Right renal cortex interstitium (tissue), 3 donors: Measurements from ENCODE around the gene KCNN3. TPM values are rescaled to one million over a fixed set of nuclear protein-coding genes. Genes with fewer than 3 reads are reported as not detected.

ENCODE experiments used
- DNase-seq, 3 donors: peaks; one replicate each; pipeline ENCODE4 v3.0.0-alpha.2; 2013; ENCODE audit warnings: low read depth in 3 of 3, low spot score in 2 of 3
- polyA plus RNA-seq, 3 donors: library from polyadenylated mRNA; unstranded; fragments of 120-200 nt; gene quantifications; one replicate each; pipeline ENCODE4 v1.2.1, GENCODE V29; 2013; ENCODE audit not compliant: insufficient read length in 3 of 3

The KCNN3 gene
- polyA plus RNA-seq, 3 donors: 2.0 to 2.8 (median 2.4) TPM

DNA sequence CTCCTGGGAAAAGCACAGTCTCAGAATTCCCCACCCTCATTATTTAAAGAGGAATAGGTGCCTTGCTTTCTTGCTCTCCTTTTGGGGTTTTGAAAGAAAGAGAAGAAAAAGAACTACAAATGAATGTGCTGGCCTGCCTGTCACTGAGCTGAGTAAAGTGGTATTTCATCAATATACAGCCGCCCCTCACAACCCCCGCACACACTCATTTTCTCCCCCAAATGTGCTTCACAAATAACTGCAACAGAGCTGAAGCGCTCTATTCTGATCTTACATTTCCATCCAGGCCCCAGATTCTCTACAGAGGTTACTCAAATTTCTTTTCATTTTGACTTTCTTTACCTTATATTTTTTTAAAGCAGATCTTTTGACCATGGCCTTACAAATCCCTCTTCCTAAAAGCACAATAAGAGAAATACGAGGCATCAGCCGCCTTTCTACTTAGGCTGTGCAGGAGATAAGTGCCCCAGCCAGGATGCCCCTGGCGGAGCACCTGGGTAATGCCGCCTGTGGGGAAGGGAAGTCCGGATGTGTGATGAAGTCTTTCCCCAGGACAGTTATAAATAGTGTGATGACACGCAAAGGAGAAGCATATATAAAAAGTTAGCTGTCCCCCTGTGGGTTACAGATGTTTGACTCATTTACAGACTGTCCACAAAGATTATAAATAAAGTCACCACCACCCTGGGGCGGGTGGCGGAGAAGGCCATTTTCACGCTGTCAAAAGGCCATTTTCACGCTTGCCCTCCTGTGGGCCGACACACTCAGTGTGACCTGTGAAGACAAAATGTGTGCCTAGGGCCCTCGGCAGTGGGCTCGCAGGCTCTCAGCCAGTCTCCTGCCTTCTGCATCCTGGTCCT lies 6.5 kb downstream of the KCNN3 start:
- no peak for DNase-seq

DNA sequence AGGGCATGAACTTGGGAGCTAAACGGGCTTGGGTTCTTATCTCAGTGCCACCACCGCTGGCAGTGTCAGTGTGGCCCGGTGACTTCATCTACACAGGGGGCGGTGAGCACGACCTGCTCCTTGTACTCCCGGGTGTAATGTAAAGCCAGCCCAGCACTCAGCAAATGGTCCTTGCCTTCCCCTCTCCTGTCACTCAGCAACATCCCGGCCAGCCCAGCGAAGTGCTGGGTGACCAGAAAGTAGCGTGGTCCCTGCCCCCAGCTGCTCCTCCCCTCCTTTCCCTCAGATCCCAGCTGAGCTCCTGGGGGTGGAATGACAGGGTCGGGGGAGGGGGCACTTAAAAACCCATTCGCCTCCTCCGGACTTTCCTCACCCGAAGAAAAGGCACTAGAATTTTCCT lies 7.2 kb downstream of the KCNN3 start:
- no peak for DNase-seq

- no peak for DNase-seq
Measured at GRCh38 chr1:154861607-154862094, 8.4 kb downstream of the KCNN3 start.

DNA sequence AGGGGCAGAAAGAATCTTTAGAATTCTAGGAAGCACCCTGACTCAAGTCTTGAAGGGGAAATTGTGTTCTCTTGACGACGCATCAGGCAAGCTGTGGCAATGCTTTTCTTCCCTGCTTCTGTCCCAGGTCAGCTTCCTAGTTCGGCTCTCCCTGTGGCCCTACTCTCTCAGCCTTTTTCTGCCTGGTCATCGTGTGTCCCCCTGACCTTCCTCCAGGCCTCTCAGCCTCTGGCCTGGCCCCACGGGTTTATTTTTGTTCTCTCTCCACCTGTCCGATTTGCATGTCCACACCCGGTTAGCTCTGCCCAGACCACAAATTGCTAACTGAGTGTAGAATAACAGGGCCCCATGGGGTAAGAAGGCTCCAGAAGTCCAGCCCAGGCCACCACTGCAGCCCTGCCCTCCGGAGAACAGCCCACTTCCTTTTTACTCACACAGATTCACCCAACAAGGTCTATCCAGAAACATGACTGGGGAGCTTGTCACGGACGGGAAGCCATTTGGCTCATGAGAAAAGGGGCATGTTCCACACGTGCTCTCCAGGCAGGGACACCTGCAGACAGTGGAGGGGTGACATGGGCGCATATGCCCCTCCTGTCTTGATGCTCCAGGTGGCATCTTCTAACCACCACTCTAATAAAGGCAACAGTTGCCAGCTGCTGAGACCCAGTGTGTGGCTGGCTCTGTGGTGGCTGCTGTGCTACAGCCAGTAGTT lies 9.8 kb downstream of the KCNN3 start:
- no peak for DNase-seq

DNA sequence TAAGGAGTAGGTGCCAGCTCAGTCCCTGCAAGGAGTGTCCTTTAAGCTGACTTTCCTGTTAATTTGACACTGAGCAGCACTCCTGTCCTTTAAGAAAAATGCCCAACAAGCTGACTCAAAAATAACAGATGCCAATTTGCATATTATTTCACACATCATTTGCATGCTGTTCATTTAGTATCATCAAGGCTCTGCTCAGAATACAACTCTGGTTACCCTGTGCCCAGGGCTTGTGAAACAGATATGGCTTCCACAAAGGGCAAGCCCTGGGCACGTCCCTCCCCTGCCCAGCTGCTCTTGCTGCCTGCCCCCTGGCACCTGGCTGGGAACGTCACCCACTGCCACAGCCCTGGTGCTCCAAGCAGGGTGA lies 10.3 kb downstream of the KCNN3 start:
- no peak for DNase-seq

- no peak for DNase-seq
Measured at GRCh38 chr1:154859151-154859785, 10.8 kb downstream of the KCNN3 start.

DNA sequence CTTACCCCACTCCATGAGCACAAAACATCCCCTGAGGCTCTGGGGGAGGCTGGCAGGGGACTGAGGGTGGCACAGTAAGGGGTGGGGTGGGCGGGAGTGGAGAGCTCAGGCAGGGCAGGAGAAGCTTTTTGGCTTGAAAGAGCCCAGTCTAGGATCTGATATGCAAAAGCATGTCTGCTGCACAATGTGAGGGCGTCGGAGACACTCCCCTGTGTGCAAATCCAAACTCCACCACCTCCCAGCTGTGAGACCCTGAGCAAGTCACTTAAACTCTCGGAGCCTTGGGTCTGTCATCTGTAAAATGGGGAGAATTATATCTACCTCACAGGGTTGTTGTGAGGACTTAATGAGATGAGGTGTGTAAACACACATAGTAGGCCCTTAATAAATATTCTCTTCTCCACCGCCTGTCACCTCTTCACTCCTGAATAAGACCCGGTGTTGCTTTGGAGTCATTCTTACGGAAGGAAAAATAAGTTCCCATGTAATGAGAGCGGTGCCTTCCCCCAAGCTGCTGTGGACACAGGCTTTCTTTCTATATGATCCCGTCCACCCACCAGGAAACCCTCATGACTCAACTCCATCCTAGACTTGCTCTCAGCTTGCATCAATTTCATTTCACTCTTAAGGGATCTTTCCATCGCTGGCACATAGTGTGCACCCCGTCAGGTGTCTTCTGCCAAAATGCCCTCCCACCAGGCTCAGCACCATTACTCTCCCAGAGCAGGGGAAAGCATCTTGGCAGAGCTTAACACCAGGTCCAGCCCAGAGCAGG lies 12.5 kb downstream of the KCNN3 start:
- no peak for DNase-seq

- DNase-seq: no peak
Measured at GRCh38 chr1:154857022-154857421, 13.1 kb downstream of the KCNN3 start.

DNA sequence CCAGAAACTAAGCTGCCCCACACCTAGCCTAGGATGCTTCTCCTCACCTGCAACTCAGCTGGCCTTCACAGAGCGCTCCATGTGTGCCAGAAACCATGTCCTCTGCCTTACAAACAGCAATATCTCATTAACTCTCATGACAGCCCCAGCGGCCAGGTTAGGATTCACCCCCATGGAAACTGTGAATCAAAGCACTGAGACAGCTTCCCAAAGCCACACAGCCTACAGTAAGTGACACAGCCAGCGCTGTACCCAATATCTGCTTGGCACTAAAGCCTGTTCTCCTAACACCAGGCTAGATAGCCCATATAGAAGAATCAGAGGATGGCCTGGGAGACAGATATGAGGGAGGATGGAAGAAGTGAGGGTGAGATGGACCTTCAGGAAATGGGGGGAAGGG lies 13.5 kb downstream of the KCNN3 start:
- DNase-seq: no peak

GRCh38 chr1:154856049-154856448 lies 14.0 kb downstream of the KCNN3 start:
- DNase-seq: no peak

DNA sequence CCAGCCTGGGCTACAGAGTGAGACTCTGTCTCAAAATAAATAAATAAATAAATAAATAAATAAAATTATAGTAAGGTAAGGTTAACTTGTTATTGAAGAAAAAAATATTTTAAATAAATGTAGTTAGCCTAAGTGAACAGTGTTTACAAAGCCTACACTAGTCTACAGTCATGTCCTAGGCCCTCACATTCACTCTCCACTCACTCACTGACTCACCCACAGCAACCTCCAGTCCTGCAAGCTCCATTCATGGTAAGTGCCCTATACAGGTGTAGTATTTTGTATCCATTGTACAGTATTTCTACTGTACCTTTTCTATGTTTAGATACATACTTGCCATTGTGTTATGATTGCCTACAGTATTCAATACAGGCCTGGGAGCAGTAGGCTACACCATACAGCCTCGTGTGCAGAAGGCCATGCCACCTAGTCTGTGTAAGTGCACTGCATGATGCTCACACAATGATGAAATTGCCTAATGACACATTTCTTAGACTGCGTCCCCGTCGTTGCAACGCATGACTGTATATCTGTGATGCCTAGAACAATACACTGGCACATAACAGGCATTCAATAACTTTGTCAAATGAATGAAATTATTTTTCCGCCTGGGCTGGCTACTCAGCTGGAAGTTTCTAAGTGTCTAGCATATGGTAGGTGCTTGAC lies 14.8 kb downstream of the KCNN3 start:
- DNase-seq: no peak

GRCh38 chr1:154852845-154853244 lies 17.2 kb downstream of the KCNN3 start:
- no peak for DNase-seq

DNA sequence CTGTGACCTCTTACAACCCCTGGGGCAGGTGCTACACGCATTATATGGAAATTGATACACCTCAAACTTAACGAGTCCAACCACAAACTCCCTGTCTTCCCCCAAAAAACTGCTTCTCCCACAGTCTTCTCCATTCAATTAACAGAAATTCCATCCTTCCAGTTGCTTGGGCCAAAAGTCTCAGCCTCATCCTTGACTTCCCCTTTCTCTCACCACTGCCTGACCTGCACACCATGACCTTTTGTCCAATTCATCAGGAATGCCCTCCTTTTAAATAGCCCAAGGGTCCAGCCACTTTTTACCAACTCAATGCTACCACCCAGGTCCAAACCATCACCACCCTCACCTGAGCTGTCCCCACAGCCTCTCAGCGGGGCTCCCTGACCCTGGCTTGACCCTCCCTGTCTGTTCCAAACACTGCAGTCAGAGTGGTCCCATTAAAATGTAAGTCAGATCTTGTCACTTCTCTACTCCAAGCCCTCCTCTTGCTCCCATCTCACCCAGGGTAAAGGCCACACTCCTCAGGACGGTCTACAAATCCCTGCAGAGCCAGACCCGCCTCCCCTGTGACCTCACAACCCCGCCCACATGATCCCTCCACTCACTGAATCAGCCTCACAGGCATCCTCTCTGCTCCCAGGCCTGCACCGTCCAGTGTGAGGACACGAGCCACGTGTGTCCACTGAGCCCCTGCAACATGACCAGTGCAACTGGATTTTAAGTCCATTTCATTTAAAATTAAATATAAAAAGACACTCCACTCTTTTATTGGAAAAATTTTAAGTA lies 18.5 kb downstream of the KCNN3 start:
- DNase-seq: no peak

GRCh38 chr1:154849645-154850131 lies 20.4 kb downstream of the KCNN3 start:
- no peak for DNase-seq

- DNase-seq: no peak
Measured at GRCh38 chr1:154848983-154849382, 21.1 kb downstream of the KCNN3 start.

- no peak for DNase-seq
Measured at GRCh38 chr1:154847891-154848290, 22.2 kb downstream of the KCNN3 start.

- DNase-seq: no peak
Measured at GRCh38 chr1:154846565-154847442, 23.3 kb downstream of the KCNN3 start.

DNA sequence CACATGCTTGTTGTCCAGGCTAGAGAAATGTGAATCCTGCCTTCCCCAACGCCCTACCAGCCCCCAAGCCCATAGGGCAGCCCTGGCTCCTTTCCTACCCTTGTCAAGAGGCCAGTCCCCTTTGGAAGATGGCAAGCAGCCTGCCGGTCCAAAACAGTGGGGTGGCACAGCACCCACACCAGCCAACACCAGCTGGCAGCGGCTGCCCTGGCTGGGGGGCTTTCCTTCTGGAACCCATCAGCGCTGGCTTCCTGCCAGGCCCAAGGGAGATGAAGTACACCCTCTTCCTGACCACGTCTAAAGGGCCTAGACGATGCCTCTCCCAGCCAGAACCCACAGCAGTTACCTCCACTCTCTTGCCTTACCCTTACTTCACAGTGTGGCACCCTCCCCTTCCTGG lies 24.2 kb downstream of the KCNN3 start:
- no peak for DNase-seq
